Stimulated activated naive CD8-positive, alpha-beta T cell treated with anti-CD3 and anti-CD28 coated beads, Interleukin-15, Interleukin-2, amounts not matched to agents 100 ng/mL and 50 ng/mL, for 24 hours (primary cell): ENCODE measurements around the gene PRSS36.
"Not testable (repeated sequence)": the region's sequence is repeated elsewhere in the genome, so short reads cannot be mapped to it uniquely, and the experiment has no call there.

Source experiments
- H3K27ac Mint-ChIP-seq: one replicate; pipeline ENCODE4 v1.8.0; 2021; ENCODE audit warnings: mild to moderate bottlenecking, mixed read lengths
- H3K27me3 Mint-ChIP-seq: one replicate; pipeline ENCODE4 v1.8.0; 2021; ENCODE audit warnings: mixed read lengths
- H3K36me3 Mint-ChIP-seq: one replicate; pipeline ENCODE4 v1.8.0; 2021; ENCODE audit warnings: low read depth, mixed read lengths
- H3K4me1 Mint-ChIP-seq: one replicate; pipeline ENCODE4 v1.8.0; 2021; ENCODE audit warnings: low read depth, mixed read lengths
- H3K4me3 Mint-ChIP-seq: one replicate; pipeline ENCODE4 v1.8.0; 2021; ENCODE audit warnings: mild to moderate bottlenecking, mixed read lengths
- H3K9me3 Mint-ChIP-seq: one replicate; pipeline ENCODE4 v1.8.0; 2021; ENCODE audit warnings: mixed read lengths

The PRSS36 gene

DNA sequence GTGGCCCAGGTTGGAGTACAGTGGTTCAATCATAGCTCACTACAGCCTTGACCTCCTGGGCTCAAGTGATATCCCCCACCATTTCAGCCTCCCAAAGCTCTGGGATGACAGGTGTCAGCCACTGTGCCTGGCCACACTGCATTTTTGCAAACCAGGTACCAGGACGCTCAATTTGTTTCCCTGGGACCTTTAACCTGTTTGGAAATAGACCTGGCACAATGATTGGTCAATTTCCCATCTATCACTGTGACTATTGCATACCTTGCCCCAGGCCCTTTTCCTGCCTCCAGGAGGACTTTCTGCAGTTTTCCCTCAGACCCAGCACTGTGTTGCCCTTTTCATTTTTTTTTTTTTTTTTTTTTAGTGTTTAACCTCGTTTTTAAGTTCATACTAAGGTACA is 19.0 kb upstream of the PRSS36 start:
- H3K4me3 Mint-ChIP-seq = no peak overlapping the region
- H3K27ac Mint-ChIP-seq = no peak overlapping the region
- no peaks in the 10 kb centered on the region for H3K9me3 Mint-ChIP-seq
- H3K4me1 Mint-ChIP-seq = no peaks in the 10 kb centered on the region
- H3K27me3 Mint-ChIP-seq = no peaks in the 10 kb centered on the region
- H3K36me3 Mint-ChIP-seq = no peaks in the 10 kb centered on the region

DNA sequence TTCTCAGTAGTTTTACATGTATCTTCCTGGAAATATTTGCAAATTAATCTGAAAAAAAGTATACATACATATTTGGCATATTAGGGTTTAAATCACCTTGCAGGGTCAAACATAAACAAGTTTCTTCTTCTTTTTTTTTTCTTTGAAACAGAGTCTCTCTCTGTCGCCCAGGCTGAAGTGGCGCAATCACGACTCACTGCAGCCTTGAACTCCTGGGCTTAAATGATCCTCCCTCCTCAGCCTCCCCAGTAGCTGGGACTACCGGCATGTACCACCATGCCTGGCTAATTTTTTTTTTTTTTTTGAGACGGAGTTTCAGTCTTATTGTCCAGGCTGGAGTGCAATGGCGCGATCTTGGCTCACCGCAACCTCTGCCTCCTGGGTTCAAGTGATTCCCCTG is 17.4 kb upstream of the PRSS36 start:
- H3K27me3 Mint-ChIP-seq = no peaks in the 10 kb centered on the region
- H3K36me3 Mint-ChIP-seq = no peaks in the 10 kb centered on the region
- no peaks in the 10 kb centered on the region for H3K4me1 Mint-ChIP-seq
- H3K4me3 Mint-ChIP-seq = no peak overlapping the region
- H3K27ac Mint-ChIP-seq = no peak overlapping the region
- no peaks in the 10 kb centered on the region for H3K9me3 Mint-ChIP-seq

DNA sequence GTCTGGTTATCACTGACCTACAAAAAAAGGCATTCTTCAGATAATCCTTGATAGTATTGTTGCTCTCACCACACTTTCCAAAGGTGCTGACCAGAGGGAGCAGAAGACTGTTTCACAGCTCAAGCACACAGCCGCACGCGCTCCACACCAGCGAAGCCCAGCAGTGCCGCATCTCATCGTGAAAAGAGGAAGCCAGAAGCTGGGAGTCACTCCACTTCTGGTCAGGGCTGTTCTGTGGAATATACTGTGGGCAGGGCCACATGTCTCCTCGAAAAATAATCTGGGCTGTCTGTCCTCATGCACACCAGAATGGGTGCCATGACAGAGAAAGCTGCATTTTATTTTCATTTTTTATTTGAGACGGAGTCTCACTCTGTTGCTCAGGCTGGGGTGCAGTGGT is 7.3 kb upstream of the PRSS36 start:
- Mint-ChIP-seq H3K27ac (no peak overlapping the region), H3K27me3 (no peaks in the 10 kb centered on the region), H3K4me1 (peaks cover 6% of the 10 kb centered on the region), H3K4me3 (peak overlapping the region; percentile 50), H3K36me3 (no peaks in the 10 kb centered on the region), H3K9me3 (no peaks in the 10 kb centered on the region)

DNA sequence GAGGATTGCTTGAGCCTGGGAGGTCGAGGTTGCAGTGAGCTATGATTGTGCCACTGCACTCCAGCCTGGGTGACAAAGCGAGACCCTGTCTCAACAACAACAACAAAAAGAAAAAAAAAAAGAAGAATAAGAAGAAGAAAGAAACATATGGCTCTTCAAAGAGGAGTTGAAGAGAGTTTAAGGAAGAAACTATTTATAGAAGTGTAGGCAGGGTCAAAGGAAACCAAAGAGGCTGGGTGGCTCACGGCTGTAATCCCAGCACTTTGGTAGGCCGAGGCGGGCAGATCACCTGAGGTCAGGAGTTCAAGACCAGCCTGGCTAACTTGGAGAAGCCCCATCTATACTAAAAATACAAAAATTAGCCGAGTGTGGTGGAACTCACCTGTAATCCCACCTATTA is 1.1 kb upstream of the PRSS36 start:
- H3K9me3 Mint-ChIP-seq, H3K36me3 Mint-ChIP-seq, H3K27ac Mint-ChIP-seq, H3K4me1 Mint-ChIP-seq, H3K27me3 Mint-ChIP-seq, H3K4me3 Mint-ChIP-seq: not testable (repeated sequence)

DNA sequence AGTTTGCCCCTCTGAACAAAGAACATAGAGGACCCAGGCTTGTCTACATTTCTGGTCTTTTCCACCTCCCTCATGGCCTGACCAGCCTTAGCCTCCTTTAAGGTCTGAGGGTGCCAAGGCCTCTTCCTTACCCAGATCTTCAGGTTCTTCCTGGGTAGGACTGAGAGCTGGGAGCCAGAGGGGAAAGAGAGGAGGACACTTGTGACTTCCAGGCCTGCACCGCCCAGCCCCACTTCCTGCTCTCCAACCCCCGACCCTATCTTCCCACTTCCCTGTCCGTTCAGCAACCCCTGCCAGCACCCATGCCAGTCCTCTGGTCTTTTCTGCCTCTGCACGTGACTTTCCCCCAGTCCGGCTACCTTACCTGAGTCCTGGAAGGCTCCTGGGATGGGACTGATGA is 534 bp downstream of the PRSS36 start:
- no peaks in the 10 kb centered on the region for H3K9me3 Mint-ChIP-seq
- H3K4me3 Mint-ChIP-seq = no peak overlapping the region
- no peaks in the 10 kb centered on the region for H3K4me1 Mint-ChIP-seq
- no peaks in the 10 kb centered on the region for H3K27me3 Mint-ChIP-seq
- H3K36me3 Mint-ChIP-seq = no peaks in the 10 kb centered on the region
- no peak overlapping the region for H3K27ac Mint-ChIP-seq

DNA sequence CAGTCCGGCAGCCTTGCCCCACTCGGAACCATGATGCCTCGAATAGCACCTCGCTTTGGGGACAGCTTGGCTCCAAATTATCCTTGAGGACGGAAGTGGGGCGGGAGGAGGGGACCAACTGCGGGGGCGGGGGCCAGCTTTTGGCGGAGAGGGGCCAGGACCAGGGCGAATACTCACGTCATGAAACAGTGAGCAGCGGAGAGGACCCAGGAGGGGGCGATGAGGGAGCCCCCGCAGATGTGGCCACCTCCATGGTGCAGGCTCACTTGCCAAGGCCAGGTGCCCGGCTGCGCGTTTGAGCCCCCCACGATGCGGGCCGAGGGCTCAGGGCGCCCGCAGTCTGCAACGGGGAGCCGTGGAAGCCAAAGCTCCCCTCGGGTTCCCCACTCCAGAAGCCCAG is 970 bp downstream of the PRSS36 start:
- Mint-ChIP-seq H3K9me3 (no peaks in the 10 kb centered on the region), H3K27ac (no peak overlapping the region), H3K27me3 (no peaks in the 10 kb centered on the region), H3K36me3 (no peaks in the 10 kb centered on the region), H3K4me3 (no peak overlapping the region), H3K4me1 (peaks cover 3% of the 10 kb centered on the region)

DNA sequence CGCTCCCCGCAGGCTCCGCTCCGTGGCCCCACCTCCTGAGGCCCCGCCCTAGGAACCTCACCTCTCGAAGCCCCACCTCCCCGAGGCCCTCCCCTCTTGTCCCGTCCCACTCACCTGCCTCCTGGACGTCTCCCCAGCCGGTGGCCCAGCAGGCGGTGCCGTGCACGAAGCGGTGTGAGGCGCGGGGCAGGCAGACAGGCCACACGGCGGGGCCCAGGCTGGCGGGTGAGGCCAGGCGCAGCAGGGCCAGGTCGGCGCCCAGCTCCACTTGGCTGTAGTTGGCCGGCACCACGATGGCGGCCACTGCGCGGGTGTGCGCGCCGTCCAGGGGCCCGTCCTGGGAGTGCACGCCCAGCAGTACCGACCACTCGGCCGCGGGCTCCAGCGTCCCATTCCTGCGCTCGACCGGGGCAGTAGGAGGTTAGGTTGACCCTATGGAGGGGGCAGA is 1.6 kb downstream of the PRSS36 start:
- no peak overlapping the region for H3K27ac Mint-ChIP-seq
- peaks cover 5% of the 10 kb centered on the region for H3K4me1 Mint-ChIP-seq
- H3K27me3 Mint-ChIP-seq = no peaks in the 10 kb centered on the region
- H3K36me3 Mint-ChIP-seq = no peaks in the 10 kb centered on the region
- no peaks in the 10 kb centered on the region for H3K9me3 Mint-ChIP-seq
- no peak overlapping the region for H3K4me3 Mint-ChIP-seq

DNA sequence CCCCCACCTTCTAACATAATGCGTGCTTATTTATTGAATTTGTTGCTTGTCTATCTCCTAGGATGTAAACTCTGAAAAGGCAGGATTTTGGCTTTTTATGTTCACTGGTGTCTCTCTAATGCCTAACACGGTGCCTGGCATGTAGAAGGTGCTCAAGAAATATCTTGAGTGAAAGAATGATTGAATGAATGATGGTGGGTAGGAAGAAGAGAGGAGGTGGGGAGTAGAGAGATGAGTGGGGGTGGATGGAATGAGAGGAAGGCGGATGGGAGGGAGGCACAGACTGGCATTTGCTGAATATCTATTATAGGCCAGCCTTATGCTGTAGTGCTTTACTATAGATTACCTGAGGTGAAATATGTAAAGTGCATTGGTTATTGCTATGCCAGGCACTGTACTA is 2.3 kb downstream of the PRSS36 start:
- Mint-ChIP-seq H3K9me3 (no peaks in the 10 kb centered on the region), H3K27me3 (no peaks in the 10 kb centered on the region), H3K4me1 (peaks cover 5% of the 10 kb centered on the region), H3K4me3 (no peak overlapping the region), H3K36me3 (no peaks in the 10 kb centered on the region), H3K27ac (no peak overlapping the region)

DNA sequence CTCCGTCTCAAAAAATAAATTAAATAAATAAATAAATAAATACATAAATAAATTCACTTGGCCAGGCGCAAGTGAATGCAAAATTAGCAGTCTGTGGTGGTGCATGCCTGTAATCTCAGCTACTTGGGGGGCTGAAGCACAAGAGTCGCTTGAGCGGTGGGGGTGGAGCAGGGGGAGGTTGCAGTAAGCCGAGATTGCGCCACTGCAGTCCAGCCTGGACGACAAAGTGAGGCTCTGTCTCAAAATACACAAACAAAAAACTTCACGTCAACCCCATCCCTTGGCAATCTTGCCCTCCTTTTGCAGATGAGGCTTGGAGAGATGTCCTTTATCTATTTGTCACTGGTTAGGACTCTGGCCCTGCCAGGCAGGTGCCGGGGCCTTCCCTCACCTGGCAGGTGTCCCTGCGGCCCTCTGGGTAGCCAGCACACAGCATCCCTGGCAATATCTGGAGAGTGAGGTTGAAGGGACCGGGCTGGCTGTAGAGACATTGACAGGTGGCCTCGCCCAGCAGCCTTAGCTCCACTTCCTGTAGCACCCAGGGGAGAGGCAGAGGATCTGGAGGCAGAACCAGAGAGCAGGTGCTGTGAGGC is 4.4 kb downstream of the PRSS36 start:
- Mint-ChIP-seq H3K36me3 (no peaks in the 10 kb centered on the region), H3K9me3 (no peaks in the 10 kb centered on the region), H3K27me3 (no peaks in the 10 kb centered on the region), H3K27ac (no peak overlapping the region), H3K4me1 (peaks cover 15% of the 10 kb centered on the region), H3K4me3 (no peak overlapping the region)

DNA sequence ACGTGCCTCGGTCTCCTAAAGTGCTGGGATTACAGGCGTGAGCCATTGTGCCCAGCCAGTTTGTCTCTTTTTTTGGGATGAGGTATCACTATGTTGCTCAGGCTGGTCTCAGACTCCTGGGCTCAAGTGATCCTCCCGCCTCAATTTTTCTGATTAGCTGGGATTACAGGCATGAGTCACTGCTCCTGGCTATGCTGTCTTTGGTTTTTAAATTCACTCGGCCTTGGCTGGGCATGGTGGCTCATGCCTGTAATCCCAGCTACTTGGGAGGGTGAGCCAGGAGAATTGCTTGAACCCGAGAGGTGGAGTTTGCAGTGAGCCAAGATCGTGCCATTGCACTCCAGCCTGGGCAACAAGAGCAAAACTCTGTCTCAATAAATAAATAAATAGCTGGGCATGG is 5.4 kb downstream of the PRSS36 start:
- not testable (repeated sequence) for H3K36me3 Mint-ChIP-seq, H3K27ac Mint-ChIP-seq, H3K27me3 Mint-ChIP-seq, H3K4me3 Mint-ChIP-seq, H3K9me3 Mint-ChIP-seq
- H3K4me1 Mint-ChIP-seq = peaks cover 15% of the 10 kb centered on the region

DNA sequence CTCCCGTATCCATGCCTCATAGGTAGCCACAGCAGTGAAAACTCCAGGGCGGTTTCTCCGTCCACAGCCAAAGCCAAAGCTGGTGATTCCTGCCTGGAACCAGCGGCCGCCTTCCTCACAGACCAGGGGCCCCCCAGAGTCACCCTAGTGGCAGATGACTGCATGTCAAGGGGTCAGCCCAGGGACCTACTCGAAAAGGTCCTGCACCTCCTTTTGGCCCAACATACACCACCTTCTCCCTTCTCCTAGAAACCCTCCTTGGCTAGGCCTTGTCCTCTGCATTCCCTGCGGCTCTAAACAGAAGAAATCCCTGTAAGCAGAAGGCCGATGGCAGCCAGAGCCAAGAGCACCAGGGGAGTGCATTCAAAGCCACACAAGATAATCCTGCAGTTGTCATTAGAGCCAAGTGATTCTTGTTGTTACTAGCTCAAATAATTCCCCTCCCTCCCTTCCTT is 6.1 kb downstream of the PRSS36 start:
- peak overlapping the region; percentile 45 for H3K4me3 Mint-ChIP-seq
- H3K36me3 Mint-ChIP-seq = no peaks in the 10 kb centered on the region
- H3K9me3 Mint-ChIP-seq = no peaks in the 10 kb centered on the region
- H3K27me3 Mint-ChIP-seq = no peaks in the 10 kb centered on the region
- H3K27ac Mint-ChIP-seq = peak overlapping the region; percentile 68
- H3K4me1 Mint-ChIP-seq = peaks cover 15% of the 10 kb centered on the region

DNA sequence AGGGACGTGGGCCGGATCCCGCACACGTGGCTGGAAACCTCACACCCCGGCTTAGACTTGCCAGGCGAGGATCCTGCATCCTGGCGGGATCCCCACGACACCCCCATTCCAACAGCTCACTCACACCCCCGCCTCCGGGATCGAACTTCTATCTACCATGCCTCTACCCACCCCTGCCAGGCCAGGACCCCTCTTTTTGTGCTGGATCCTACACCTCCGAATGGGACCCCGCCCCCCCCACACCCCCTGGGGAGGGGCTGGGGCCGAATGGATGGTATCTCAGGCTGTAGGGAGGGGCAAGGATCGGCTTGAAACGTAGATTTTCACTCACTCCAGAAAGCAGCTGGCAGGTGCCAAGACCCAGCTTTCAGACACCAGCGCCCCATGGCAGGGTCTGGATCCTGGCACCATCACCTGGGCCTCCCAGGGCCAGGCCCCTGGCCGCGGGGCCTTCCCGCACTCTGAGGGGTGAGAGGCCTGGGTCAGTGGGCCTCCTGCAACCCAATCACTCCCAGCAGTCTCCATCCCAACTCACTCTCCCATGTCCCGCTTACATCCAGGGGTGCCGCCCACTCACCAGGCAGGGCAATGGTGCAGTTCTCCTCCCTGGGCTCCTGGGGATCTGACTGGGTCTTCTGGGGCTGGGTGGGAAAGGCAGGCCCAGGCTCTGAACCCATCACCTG is 6.7 kb downstream of the PRSS36 start:
- Mint-ChIP-seq H3K4me1 (peaks cover 15% of the 10 kb centered on the region), H3K36me3 (no peaks in the 10 kb centered on the region), H3K27me3 (no peaks in the 10 kb centered on the region), H3K27ac (peak overlapping the region; percentile 68), H3K4me3 (peak overlapping the region; percentile 45), H3K9me3 (no peaks in the 10 kb centered on the region)

DNA sequence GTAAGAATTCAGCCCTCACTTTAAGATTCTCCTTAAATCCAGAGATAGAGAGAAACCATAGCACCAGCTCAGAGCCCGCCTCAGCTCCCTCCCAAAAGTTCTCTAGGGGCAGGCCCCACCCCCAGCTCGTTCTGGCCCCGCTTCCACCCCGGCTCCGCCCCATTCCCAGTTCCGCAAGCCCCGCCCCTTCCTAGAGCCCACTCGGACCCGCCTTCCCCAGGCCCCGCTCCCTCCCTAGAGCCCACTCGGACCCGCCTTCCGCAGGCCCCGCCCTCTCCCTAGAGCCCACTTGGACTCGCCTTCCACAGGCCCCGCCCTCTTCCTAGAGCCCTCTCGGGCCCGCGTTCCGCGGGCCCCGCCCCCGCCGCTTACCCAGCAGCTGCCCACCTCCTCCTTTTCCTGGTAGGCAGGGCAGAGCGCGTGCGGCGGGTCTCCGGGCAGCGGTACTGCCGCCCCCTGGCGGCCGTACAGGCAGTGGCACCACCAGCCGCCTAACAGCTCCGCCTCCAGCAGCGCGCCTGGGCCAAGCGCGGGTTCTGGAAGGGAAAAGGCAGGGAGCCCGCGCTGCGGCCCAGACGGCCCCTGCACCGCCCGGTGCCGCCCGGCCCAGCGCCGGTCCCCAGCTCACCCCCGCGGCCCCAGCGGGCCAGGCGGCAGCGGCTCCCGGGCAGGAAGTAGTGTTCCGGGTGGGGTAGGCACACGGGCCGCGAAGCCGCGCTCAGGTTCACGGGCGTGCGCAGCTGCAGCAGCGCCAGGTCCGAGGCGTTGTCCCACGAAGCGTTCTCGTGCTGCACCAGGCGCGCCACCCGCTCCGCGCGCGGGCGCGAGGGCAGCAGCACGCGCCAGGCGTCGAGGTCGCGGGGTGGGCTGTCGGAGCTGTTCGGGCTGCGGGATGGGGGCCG is 7.5 kb downstream of the PRSS36 start:
- peaks cover 15% of the 10 kb centered on the region for H3K4me1 Mint-ChIP-seq

DNA sequence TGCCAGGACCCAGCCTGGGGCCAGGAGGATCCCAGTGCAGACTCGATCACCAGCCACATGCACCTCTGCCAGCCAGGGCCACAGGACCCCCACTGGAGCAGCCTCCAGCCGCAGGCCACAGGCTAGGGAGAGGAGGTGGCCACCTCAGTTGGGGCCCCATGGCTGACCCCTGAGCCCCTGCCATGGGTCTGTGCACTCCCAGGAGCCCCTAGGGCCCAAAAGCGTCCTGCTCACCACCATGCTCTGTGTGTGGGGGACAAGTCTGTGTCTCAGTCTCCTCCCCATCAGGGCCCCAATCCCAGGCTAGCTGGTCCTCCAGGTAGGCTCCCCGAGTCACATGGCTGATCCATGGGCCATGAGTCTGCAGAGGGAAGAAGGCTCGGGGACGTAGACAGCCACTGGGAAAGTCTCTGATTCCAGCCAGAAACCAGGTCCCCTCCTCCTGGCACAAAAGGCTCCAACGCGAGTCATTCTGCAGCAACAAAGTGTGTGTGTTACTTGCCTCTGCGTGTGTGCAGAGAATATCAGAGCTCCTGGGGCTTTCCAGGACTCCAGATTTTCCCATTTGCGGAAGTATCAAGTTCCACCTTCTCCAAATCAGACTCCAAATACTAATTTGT is 8.3 kb downstream of the PRSS36 start:
- Mint-ChIP-seq H3K4me1 (peaks cover 15% of the 10 kb centered on the region), H3K36me3 (no peaks in the 10 kb centered on the region), H3K4me3 (peak overlapping the region; percentile 73), H3K27me3 (no peaks in the 10 kb centered on the region), H3K27ac (peak overlapping the region; percentile 88), H3K9me3 (no peaks in the 10 kb centered on the region)

More for the DNA sequence above, 7.5 kb downstream of the PRSS36 start:
- peak overlapping the region; percentile 88 for H3K27ac Mint-ChIP-seq
- H3K27me3 Mint-ChIP-seq = no peaks in the 10 kb centered on the region
- no peaks in the 10 kb centered on the region for H3K36me3 Mint-ChIP-seq
- H3K9me3 Mint-ChIP-seq = no peaks in the 10 kb centered on the region
- peak overlapping the region; percentile 73 for H3K4me3 Mint-ChIP-seq

DNA sequence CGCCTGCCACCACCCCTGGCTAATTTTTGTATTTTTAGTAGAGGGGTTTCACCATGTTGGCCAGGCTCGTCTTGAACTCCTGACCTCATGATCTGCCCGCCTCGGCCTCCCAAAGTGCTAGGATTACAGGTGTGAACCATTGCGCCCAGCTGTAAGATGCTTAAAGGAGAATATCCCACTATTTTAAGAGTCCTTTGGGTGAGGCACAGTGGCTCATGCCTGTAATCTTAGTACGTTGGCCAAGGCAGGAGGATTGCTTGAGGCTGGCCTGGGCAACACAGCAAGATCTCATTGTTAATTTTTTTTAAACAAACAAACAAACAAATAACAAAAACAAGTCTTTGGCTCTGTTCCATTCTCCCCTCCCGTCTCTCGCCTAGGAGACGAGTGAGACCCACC is 8.8 kb downstream of the PRSS36 start:
- not testable (repeated sequence) for H3K27ac Mint-ChIP-seq, H3K4me3 Mint-ChIP-seq

More for the DNA sequence above, 8.8 kb downstream of the PRSS36 start:
- not testable (repeated sequence) for H3K27me3 Mint-ChIP-seq, H3K36me3 Mint-ChIP-seq, H3K9me3 Mint-ChIP-seq
- peaks cover 15% of the 10 kb centered on the region for H3K4me1 Mint-ChIP-seq
